GM12878 (cell line): ENCODE measurements around the gene FBN2. TPM values are rescaled to one million over a fixed set of nuclear protein-coding genes. Genes with fewer than 3 reads are reported as not detected.

Source experiments
- ATAC-seq: fragments of 200-7000 bp; cut with Tn5 transposase; 3 replicates; pipeline ENCODE4 v1.9.1; 2020; ENCODE audit warnings: mild to moderate bottlenecking, moderate library complexity
- BruUV-seq: library from RNA; stranded (reverse); fragments of 400-500 nt; replicated peaks from 2 replicates; lab custom pipeline; 2021; lab: Mats Ljungman, UMichigan
- CTCF ChIA-PET: fragments of 300-600 bp; sonication (Branson Sonifier 250); formaldehyde crosslinking; extraction: SDS; loops from one replicate; lab custom pipeline; 2021; ENCODE audit warnings: inconsistent platforms; lab: Yijun Ruan, JAX
- POLR2A ChIA-PET: fragments of 350-600 bp; formaldehyde crosslinking; extraction: SDS; loops from one replicate; lab custom pipeline; 2021; ENCODE audit warnings: inconsistent platforms; lab: Charles Lee
- RAD21 ChIA-PET: fragments of 300-600 bp; sonication (Branson Sonifier 250); formaldehyde crosslinking; loops from one replicate; lab custom pipeline; 2023; ENCODE audit warnings: antibody characterized with exemption; ENCODE audit not compliant: unreplicated experiment; lab: Charles Lee
- SMC1A ChIA-PET: fragments of 300-600 bp; sonication (Branson Sonifier 250); formaldehyde crosslinking; loops from one replicate; lab custom pipeline; 2023; ENCODE audit not compliant: unreplicated experiment, uncharacterized antibody; lab: Charles Lee
- DNase-seq: peaks from one replicate; pipeline ENCODE4 v3.0.0-alpha.2; 2011; ENCODE audit warnings: low read depth, low spot score
- FAIRE-seq: peaks from 3 replicates; lab custom pipeline; 2011; peaks lifted over from hg19 to GRCh38; lab: Jason Lieb, UNC
- H2AFZ ChIP-seq: 2 replicates; pipeline ENCODE4 v1.6.0; 2011; ENCODE audit warnings: low read depth, low read length, control low read depth; ENCODE audit not compliant: control insufficient read depth
- H3K27ac ChIP-seq: 2 replicates; pipeline ENCODE4 v1.5.1; 2011; ENCODE audit warnings: control low read depth; ENCODE audit not compliant: control insufficient read depth, insufficient read depth
- H3K27me3 ChIP-seq, 2 experiments: replicated peaks in 1 of 2; 2 replicates each; pipeline versions ENCODE4 v1.6.0 to v1.6.1; 2011; ENCODE audit warnings: low read length in 1 of 2; ENCODE audit not compliant: control insufficient read depth in 2 of 2, insufficient read depth in 2 of 2
- H3K36me3 ChIP-seq, 2 experiments: 2 replicates each; pipeline ENCODE4 v1.5.1; 2011; ENCODE audit warnings: low read length in 1 of 2; ENCODE audit not compliant: control insufficient read depth in 2 of 2, insufficient read depth in 2 of 2
- H3K4me1 ChIP-seq: 2 replicates; pipeline ENCODE4 v1.6.1; 2011; ENCODE audit warnings: mild to moderate bottlenecking, low read length, moderate library complexity, mixed read lengths; ENCODE audit not compliant: control insufficient read depth, insufficient read depth
- H3K4me2 ChIP-seq: 2 replicates; pipeline ENCODE4 v1.6.0; 2011; ENCODE audit warnings: control low read depth; ENCODE audit not compliant: control insufficient read depth, insufficient read depth
- H3K4me3 ChIP-seq: fragments of 200-600 bp; sonication (generic); 2 replicates; pipeline ENCODE4 v1.5.1; 2016
- H3K79me2 ChIP-seq: 2 replicates; pipeline ENCODE4 v1.6.0; 2011; ENCODE audit warnings: low read length; ENCODE audit not compliant: control insufficient read depth, insufficient read depth
- H3K9ac ChIP-seq: 2 replicates; pipeline ENCODE4 v1.8.0; 2011; ENCODE audit warnings: low read length, control low read depth, mixed read lengths; ENCODE audit not compliant: control insufficient read depth, insufficient read depth
- H3K9me3 ChIP-seq: replicated peaks from 3 replicates; pipeline ENCODE4 v1.5.1; 2011; ENCODE audit warnings: mild to moderate bottlenecking, low read length; ENCODE audit not compliant: control insufficient read depth, insufficient read depth
- H4K20me1 ChIP-seq: 2 replicates; pipeline ENCODE4 v1.6.0; 2011; ENCODE audit not compliant: control insufficient read depth, insufficient read depth
- BHLHE40 ChIP-seq, 2 experiments: fragments of 450-650 bp in 1 of 2; IDR thresholded peaks; 2 replicates each; pipeline ENCODE4 v1.6.1; 2011 to 2017; ENCODE audit warnings: low read depth in 2 of 2, borderline replicate concordance in 1 of 2, improper control_type of control experiment in 1 of 2, low read length in 1 of 2, mild to moderate bottlenecking in 1 of 2
- BMI1 ChIP-seq: fragments of 450-650 bp; IDR thresholded peaks from 2 replicates; pipeline ENCODE4 v1.6.1; 2016; ENCODE audit warnings: mild to moderate bottlenecking, moderate library complexity, borderline replicate concordance
- CBX5 ChIP-seq: sonication (generic); IDR thresholded peaks from 2 replicates; pipeline ENCODE4 v1.6.1; 2016; ENCODE audit warnings: low read depth, moderate library complexity, mild to moderate bottlenecking, inconsistent platforms
- FOXM1 ChIP-seq: IDR thresholded peaks from 2 replicates; pipeline ENCODE4 v1.6.1; 2012; ENCODE audit warnings: low read depth, mild to moderate bottlenecking, inconsistent platforms, low read length, moderate library complexity
- GABPA ChIP-seq: IDR thresholded peaks from 2 replicates; pipeline ENCODE4 v1.6.1; 2014; ENCODE audit warnings: antibody characterized with exemption, low read depth, mild to moderate bottlenecking, inconsistent platforms
- HCFC1 ChIP-seq: fragments of 150-350 bp; IDR thresholded peaks from 2 replicates; pipeline ENCODE4 v1.6.1; 2014; ENCODE audit warnings: low read length
- MEF2A ChIP-seq: IDR thresholded peaks from 2 replicates; pipeline ENCODE4 v1.6.1; 2011; ENCODE audit warnings: low read depth, mild to moderate bottlenecking, low read length, moderate library complexity; ENCODE audit not compliant: insufficient read depth
- NR2C2 ChIP-seq: IDR thresholded peaks from 2 replicates; pipeline ENCODE4 v1.6.1; 2011; ENCODE audit warnings: borderline replicate concordance, low read depth; ENCODE audit not compliant: control insufficient read depth, insufficient read length
- PML ChIP-seq: IDR thresholded peaks from 2 replicates; pipeline ENCODE4 v1.6.1; 2012; ENCODE audit warnings: low read length, inconsistent platforms
- RFX5 ChIP-seq: IDR thresholded peaks from 2 replicates; pipeline ENCODE4 v1.6.1; 2011; ENCODE audit warnings: low read depth, low read length, improper control_type of control experiment
- RUNX3 ChIP-seq: IDR thresholded peaks from 2 replicates; pipeline ENCODE4 v1.6.1; 2012; ENCODE audit warnings: low read length, inconsistent platforms
- SP1 ChIP-seq: IDR thresholded peaks from one replicate; pipeline ENCODE4 v1.6.1; 2011; ENCODE audit warnings: low read depth, low read length
- TBL1XR1 ChIP-seq: IDR thresholded peaks from 2 replicates; pipeline ENCODE4 v1.6.1; 2012; ENCODE audit warnings: low read depth, low read length, improper control_type of control experiment
- ZBED1 ChIP-seq: IDR thresholded peaks from 2 replicates; pipeline ENCODE4 v1.6.1; 2016; ENCODE audit warnings: borderline replicate concordance
- ZNF592 ChIP-seq: fragments of 450-650 bp; IDR thresholded peaks from 2 replicates; pipeline ENCODE4 v1.6.1; 2017; ENCODE audit warnings: mild to moderate bottlenecking, moderate library complexity
- ZNF687 ChIP-seq: fragments of 450-650 bp; IDR thresholded peaks from 2 replicates; pipeline ENCODE4 v1.6.1; 2017; ENCODE audit warnings: mild to moderate bottlenecking, moderate library complexity
- WGBS: methylation state at CpG from one replicate; pipeline ENCODE4 v1.1.6; 2016; ENCODE audit warnings: low lambda C conversion rate; ENCODE audit not compliant: insufficient replicate concordance, insufficient coverage; ENCODE audit errors: missing lambda C conversion rate; 5-methylcytosine and 5-hydroxymethylcytosine counted together
- in situ Hi-C: fragments of 300-500 bp; cut with MboI; formaldehyde crosslinking; loops from 9 replicates; pipeline ENCODE4 v1.14.3; 2018; ENCODE audit warnings: mixed read lengths
- intact Hi-C: fragments of 100-400 bp; cut with micrococcal nuclease; formaldehyde crosslinking; loops from one replicate; pipeline ENCODE4 v1.14.2; 2022; ENCODE audit not compliant: unreplicated experiment
- polyA plus RNA-seq, 11 experiments: library from polyadenylated mRNA; depleted of rRNA in 4 of 11; unstranded in 6 of 11; stranded (reverse) in 5 of 11; fragments of >200 nt; fragmentation: Nextera tagmentation in 4 of 11; fragmentation: Illumina TruSeq in 1 of 11; extraction: Ambion mirVana in 4 of 11; extraction: Trizol in 1 of 11; gene quantifications; 1 replicate in 1 of 11; 2 replicates in 10 of 11; pipeline versions ENCODE4 v1.2.1 to v1.2.3, GENCODE V29; 2011 to 2016; ENCODE audit warnings: inconsistent platforms in 2 of 11, missing spikeins in 2 of 11, low read depth in 1 of 11
- total RNA-seq, 4 experiments: library from RNA; depleted of rRNA in 3 of 4; stranded (reverse); fragments of >200 nt in 3 of 4; fragmentation: Illumina TruSeq in 1 of 4; extraction: Trizol in 1 of 4; gene quantifications; 2 replicates each; pipeline versions ENCODE4 v1.2.1 to v1.2.3, GENCODE V29; 2013 to 2021
- TF ChIP-seq, protein P1 (sequence below): fragments of 450-650 bp; IDR thresholded peaks from 2 replicates; pipeline ENCODE4 v1.6.1; 2016; ENCODE audit warnings: mild to moderate bottlenecking

Gene FBN2
- total and polyA plus RNA-seq, 10 of the 15 experiments (the other 5 are each of a cell fraction or from before 2014, with no cell fraction given), result 0.01 to 0.98 (median 0.10) TPM; not detected in 3

DNA sequence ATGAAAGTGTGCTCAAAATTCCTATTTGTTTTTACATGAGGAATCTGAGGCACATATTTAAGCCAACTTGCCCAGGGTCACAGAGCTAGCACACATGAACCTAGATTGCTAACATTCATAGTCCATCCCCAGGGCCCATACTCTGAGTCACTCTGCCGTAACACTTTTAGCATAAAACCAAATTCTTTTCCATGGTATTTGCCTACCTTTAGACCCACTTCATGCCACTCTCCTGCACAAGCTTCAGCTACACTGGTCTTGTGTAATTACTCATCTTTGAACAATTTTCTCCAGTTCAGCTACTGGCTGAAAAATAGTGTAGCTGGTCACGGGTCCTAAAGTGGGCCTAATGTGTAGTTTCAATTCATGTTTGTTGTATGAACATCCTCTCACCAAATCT is 253.8 kb downstream of the FBN2 start:
- Histone ChIP-seq H3K4me2 (no peak overlapping the region), H3K9ac (no peak overlapping the region), H3K79me2 (no peaks in the 10 kb centered on the region), H4K20me1 (no peaks in the 10 kb centered on the region), H2AFZ (no peak overlapping the region), H3K36me3 (no peaks in the 10 kb centered on the region), H3K4me1 (no peaks in the 10 kb centered on the region), H3K27ac (no peak overlapping the region), H3K27me3 (no peaks in the 10 kb centered on the region), H3K4me3 (no peak overlapping the region), H3K9me3 (no peaks in the 10 kb centered on the region)
- CTCF ChIA-PET, result no interaction called here
- BruUV-seq, result no TSS peak
- intact Hi-C loops (no loop called here), in situ Hi-C loops (no loop called here)
- DNase-seq (no peak), FAIRE-seq (no peak), ATAC-seq (no peak)
- RAD21 ChIA-PET, result no interaction called here
- WGBS, result 21% methylated on average over 2 of the region's 2 CpGs
- POLR2A ChIA-PET, result no interaction called here
- SMC1A ChIA-PET, result interaction anchor here (1.2 kb wide), 1 partner anchor 9 kb away, joined by 4 read pairs; no protein-coding TSS in a partner anchor
- TF ChIP-seq NR2C2 (no peak), PML (no peak), RUNX3 (no peak), ZNF592 (no peak), FOXM1 (no peak), BMI1 (no peak), ZBED1 (no peak), TBL1XR1 (no peak), MEF2A (no peak), CBX5 (no peak), GABPA (no peak), SP1 (no peak), ZNF687 (no peak), HCFC1 (no peak), BHLHE40 (IDR thresholded peaks at IDR 0.05; ENCODE audit: borderline replicate concordance in 1 of 2, low read depth in 2 of 2, low read length in 1 of 2) (no peak), RFX5 (no peak)
- TF ChIP-seq, protein P1, sequence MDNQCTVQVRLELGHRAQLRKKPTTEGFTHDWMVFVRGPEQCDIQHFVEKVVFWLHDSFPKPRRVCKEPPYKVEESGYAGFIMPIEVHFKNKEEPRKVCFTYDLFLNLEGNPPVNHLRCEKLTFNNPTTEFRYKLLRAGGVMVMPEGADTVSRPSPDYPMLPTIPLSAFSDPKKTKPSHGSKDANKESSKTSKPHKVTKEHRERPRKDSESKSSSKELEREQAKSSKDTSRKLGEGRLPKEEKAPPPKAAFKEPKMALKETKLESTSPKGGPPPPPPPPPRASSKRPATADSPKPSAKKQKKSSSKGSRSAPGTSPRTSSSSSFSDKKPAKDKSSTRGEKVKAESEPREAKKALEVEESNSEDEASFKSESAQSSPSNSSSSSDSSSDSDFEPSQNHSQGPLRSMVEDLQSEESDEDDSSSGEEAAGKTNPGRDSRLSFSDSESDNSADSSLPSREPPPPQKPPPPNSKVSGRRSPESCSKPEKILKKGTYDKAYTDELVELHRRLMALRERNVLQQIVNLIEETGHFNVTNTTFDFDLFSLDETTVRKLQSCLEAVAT, result no peak
